ENCODE data around the gene CLHC1. TPM values are rescaled to one million over a fixed set of nuclear protein-coding genes. Genes with fewer than 3 reads are reported as not detected.

CLHC1 gene
- total RNA-seq, 1 donor from 2014 or later: 24.6 TPM

DNA sequence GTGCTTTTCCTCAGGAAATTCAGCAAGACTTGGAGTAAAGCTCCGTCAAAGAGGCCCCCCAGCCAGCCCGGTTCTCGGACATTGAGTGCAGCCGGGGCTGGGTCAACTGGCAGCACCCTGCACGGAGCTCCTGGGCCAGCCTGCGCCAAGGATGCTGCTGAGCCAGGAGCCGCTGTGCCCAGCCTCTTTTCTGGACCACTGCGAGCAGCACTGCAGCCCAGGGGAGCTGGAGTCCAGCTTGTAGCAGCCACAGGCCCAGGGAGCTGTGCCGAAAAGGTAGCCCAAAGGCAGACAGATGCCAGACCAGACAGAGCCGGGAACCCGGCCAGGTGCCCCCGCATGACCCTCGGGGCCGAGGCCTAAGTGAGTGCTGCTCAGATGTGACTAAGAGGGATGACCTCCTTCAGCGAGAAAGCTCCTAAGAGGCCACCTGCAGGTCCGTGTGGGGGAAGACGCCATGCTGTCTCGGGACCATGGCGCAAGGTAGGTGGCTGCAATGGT is 7.3 kb downstream of the CLHC1 start:
- no peak overlapping the region for H3K27ac ChIP-seq
- DNase-seq (ENCODE audit: low spot score): peak; percentile 14
- no peaks in the 10 kb centered on the region for H3K4me1 ChIP-seq
- no peak overlapping the region for H3K4me3 Mint-ChIP-seq
- peaks cover 22% of the 10 kb centered on the region for H3K36me3 Mint-ChIP-seq
- peaks cover 4% of the 10 kb centered on the region for H3K27me3 Mint-ChIP-seq (ENCODE audit: insufficient read depth, low read depth)
- H3K36me3 ChIP-seq: no peaks in the 10 kb centered on the region
- peak overlapping the region; percentile 74 for H3K27ac Mint-ChIP-seq
- peaks cover 30% of the 10 kb centered on the region for H3K79me2 ChIP-seq (ENCODE audit: low read depth)
- H3K9ac ChIP-seq: no peak overlapping the region
- H3K4me3 ChIP-seq: no peak overlapping the region
- no peak overlapping the region for H2AFZ ChIP-seq (replicated peaks)
- H4K20me1 ChIP-seq (ENCODE audit: low read depth): peaks cover 8% of the 10 kb centered on the region
- TF ChIP-seq EZH2 (IDR thresholded peaks at IDR 0.05): no peak
- TF ChIP-seq, protein P1, sequence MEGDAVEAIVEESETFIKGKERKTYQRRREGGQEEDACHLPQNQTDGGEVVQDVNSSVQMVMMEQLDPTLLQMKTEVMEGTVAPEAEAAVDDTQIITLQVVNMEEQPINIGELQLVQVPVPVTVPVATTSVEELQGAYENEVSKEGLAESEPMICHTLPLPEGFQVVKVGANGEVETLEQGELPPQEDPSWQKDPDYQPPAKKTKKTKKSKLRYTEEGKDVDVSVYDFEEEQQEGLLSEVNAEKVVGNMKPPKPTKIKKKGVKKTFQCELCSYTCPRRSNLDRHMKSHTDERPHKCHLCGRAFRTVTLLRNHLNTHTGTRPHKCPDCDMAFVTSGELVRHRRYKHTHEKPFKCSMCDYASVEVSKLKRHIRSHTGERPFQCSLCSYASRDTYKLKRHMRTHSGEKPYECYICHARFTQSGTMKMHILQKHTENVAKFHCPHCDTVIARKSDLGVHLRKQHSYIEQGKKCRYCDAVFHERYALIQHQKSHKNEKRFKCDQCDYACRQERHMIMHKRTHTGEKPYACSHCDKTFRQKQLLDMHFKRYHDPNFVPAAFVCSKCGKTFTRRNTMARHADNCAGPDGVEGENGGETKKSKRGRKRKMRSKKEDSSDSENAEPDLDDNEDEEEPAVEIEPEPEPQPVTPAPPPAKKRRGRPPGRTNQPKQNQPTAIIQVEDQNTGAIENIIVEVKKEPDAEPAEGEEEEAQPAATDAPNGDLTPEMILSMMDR (IDR thresholded peaks at IDR 0.05): no peak
- no peak for TF ChIP-seq EZH2phosphoT487 (IDR thresholded peaks at IDR 0.05)
- H3K9me3 Mint-ChIP-seq: no peaks in the 10 kb centered on the region
- H3K4me2 ChIP-seq: no peak overlapping the region
- H3K4me1 Mint-ChIP-seq: peaks cover 11% of the 10 kb centered on the region
- H3K9me3 ChIP-seq (ENCODE audit: low read depth): no peaks in the 10 kb centered on the region
- peaks cover 21% of the 10 kb centered on the region for H3F3A ChIP-seq (ENCODE audit: low read depth)
- H3K27me3 ChIP-seq: no peaks in the 10 kb centered on the region

DNA sequence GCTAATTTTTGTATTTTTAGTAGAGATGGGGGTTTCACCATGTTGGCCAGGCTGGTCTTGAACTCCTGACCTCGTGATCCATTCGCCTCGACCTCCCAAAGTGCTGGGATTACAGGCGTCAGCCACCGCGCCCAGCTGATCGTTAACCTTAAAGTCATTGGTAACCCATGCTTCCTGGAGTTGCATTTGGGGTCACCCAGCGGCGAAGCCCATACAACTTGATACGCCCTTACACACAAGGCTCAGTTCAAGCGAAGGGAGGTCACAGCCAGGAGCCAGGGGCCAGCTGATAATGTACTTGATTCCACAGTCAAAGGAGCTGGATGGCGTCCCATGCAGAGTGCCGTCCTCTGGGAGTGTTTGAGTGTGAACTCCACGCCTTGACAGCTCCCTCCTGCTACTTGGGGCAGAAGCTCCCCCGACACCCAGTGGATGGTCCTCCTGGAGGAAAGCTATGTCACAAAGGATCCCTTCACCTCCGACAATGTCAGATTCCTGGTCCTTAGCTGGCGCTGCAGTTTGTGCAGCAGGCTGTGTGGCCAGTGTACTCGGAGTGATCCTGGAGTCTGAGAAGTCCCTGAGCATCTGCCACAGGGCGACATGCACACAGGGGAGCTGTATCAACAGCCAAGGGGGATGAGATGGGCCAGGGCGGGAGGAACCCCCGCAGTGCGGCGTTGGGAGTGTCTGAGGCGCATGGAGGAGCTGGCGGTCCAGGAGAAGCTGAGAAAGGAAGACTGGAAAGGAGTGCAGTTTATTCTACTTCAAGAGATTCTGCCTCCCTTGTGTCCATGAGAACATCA is 7.9 kb downstream of the CLHC1 start:
- no peaks in the 10 kb centered on the region for H3K9me3 ChIP-seq (ENCODE audit: low read depth)
- H3K36me3 Mint-ChIP-seq: peaks cover 22% of the 10 kb centered on the region
- H3K4me1 ChIP-seq: no peaks in the 10 kb centered on the region
- no peak for DNase-seq (ENCODE audit: low spot score)
- H3K9me3 Mint-ChIP-seq: no peaks in the 10 kb centered on the region
- no peak overlapping the region for H3K27ac Mint-ChIP-seq
- peaks cover 8% of the 10 kb centered on the region for H4K20me1 ChIP-seq (ENCODE audit: low read depth)
- no peaks in the 10 kb centered on the region for H3K27me3 ChIP-seq
- H3K4me3 ChIP-seq: peak overlapping the region; percentile 63
- peaks cover 21% of the 10 kb centered on the region for H3F3A ChIP-seq (ENCODE audit: low read depth)
- H3K4me2 ChIP-seq: peak overlapping the region; percentile 81
- peaks cover 23% of the 10 kb centered on the region for H3K79me2 ChIP-seq (ENCODE audit: low read depth)
- no peak overlapping the region for H3K4me3 Mint-ChIP-seq
- H3K27me3 Mint-ChIP-seq (ENCODE audit: insufficient read depth, low read depth): peaks cover 4% of the 10 kb centered on the region
- no peak overlapping the region for H3K9ac ChIP-seq
- no peak overlapping the region for H2AFZ ChIP-seq (replicated peaks)
- TF ChIP-seq EZH2 (IDR thresholded peaks at IDR 0.05): no peak
- TF ChIP-seq EZH2phosphoT487 (IDR thresholded peaks at IDR 0.05): no peak
- TF ChIP-seq, protein P1 (IDR thresholded peaks at IDR 0.05): no peak
- no peak overlapping the region for H3K27ac ChIP-seq
- peaks cover 8% of the 10 kb centered on the region for H3K4me1 Mint-ChIP-seq
- no peaks in the 10 kb centered on the region for H3K36me3 ChIP-seq

DNA sequence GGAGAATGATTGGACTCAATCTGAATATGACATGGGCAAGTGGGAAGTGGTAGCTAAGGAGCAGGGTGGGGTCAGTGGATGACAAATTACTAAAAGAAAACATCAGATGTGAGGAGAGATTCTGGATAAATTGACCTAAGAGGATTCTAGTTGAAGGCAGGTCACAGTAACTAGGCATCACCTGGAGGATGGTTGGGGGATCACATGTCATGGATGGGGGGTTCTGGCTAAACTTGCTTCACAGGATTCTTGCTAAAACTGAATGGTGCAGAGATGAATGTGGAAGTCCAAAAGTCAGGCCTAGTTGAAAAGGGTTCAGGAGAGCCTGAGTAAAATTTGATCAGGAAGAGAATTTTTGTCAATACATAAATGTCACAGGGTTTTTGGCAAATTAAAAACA is 18.3 kb downstream of the CLHC1 start:
- H3F3A ChIP-seq (ENCODE audit: low read depth): no peaks in the 10 kb centered on the region
- no peak overlapping the region for H3K4me3 Mint-ChIP-seq
- H3K79me2 ChIP-seq (ENCODE audit: low read depth): no peaks in the 10 kb centered on the region
- H2AFZ ChIP-seq (replicated peaks): no peak overlapping the region
- H3K27ac Mint-ChIP-seq: no peak overlapping the region
- no peaks in the 10 kb centered on the region for H3K4me1 Mint-ChIP-seq
- no peaks in the 10 kb centered on the region for H3K9me3 Mint-ChIP-seq
- TF ChIP-seq, protein P1 (IDR thresholded peaks at IDR 0.05): no peak
- TF ChIP-seq EZH2phosphoT487 (IDR thresholded peaks at IDR 0.05) (no peak), EZH2 (IDR thresholded peaks at IDR 0.05) (no peak)
- H3K4me3 ChIP-seq: no peak overlapping the region
- DNase-seq (ENCODE audit: low spot score): no peak
- peaks cover 12% of the 10 kb centered on the region for H3K36me3 Mint-ChIP-seq
- no peak overlapping the region for H3K9ac ChIP-seq
- no peaks in the 10 kb centered on the region for H3K36me3 ChIP-seq
- H3K27me3 Mint-ChIP-seq (ENCODE audit: insufficient read depth, low read depth): no peaks in the 10 kb centered on the region
- H3K4me1 ChIP-seq: no peaks in the 10 kb centered on the region
- no peak overlapping the region for H3K4me2 ChIP-seq
- H3K9me3 ChIP-seq (ENCODE audit: low read depth): no peaks in the 10 kb centered on the region
- no peaks in the 10 kb centered on the region for H4K20me1 ChIP-seq (ENCODE audit: low read depth)
- H3K27me3 ChIP-seq: no peaks in the 10 kb centered on the region
- H3K27ac ChIP-seq: no peak overlapping the region
